ENCODE measurements around the gene STK25.

STK25 gene

GRCh38 chr2:241508240-241509154 lies at the start of gene STK25:
Gene STK25, minus strand, starts transcription at chr2:241508584. Its CDS starts 549 bp downstream, at chr2:241508035.
- peak; percentile 98 for DNase-seq

DNA sequence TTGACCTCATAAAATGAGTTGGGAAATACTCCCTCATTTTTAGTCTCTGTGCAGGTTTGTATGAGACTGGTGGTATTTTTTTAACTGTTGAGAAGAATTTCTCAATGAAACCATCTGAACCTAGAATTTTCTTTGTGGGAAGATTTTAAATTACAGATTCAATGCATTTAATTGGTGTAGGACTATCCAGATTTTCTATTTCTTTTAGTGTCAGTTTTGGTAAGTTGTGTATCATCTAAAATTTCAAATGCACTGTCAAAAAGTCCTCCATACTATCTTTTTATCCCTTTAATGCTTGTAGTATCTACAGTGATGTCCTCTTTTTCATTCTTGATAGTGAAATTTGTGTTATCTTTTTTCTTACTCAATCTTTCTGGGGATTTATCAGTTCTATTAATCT lies 48.4 kb upstream of the STK25 start:
- no peak for DNase-seq

GRCh38 chr2:241555711-241556110 lies 47.3 kb upstream of the STK25 start:
- DNase-seq, result no peak

DNA sequence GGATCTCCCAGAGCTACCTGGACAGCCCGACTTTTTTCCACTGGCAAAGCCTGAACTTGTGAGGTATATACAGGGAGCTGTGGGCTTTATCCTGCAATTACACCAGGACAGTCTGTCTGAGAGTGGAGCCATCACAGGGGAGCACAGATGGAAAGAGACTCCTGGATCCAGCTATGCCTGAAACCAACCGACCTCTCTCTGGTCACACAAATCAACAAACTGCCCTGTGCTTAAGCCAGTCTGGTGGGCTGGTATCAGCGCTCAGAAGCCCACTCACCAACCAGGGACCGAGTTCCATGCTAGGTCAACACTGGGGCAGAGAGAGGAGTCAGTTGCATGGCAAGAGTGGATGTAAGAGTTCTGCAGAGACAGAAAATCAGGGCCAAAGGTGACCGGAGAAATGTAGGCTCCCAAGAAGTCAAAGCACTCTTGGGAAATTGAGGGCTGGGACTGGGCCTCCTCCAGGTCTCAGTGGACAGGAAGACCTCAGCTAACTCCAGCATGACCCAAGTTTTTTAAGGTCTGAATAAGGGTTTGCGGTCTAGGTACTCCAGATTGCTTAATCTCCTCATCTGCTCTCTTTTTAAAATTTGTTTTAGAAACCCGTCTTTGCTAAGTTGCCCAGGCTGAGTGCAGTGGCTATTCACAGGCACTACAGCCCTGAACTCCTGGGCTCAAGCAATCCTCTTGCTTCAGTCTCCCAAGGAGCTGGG lies 46.4 kb upstream of the STK25 start:
- DNase-seq, result no peak

- no peak for DNase-seq
Observed at GRCh38 chr2:241553981-241554380, 45.6 kb upstream of the STK25 start.

- DNase-seq, result no peak
Observed at GRCh38 chr2:241553512-241553830, 45.1 kb upstream of the STK25 start.

GRCh38 chr2:241551998-241552737 lies 43.8 kb upstream of the STK25 start:
- no peak for DNase-seq

DNA sequence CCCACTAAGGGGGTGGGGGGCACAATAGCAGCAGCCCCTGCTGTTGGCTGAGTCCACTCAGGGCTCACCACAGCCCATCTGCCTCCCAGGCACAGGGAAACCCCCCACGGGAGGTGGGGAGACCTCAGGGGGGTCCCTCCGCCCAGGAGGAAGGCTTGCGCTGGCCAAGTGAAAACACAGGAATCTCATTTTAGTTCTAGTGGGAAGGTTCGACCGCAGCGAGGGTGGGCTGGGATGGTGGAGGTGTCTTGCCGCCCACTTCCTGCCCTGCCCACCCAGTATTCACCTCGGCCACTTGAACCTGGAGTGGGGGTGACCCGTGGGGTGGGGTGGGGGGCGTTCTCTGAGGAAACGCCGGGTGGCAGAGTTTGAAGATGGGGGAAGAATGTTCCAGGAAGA lies 43.2 kb upstream of the STK25 start:
- DNase-seq, result no peak

- DNase-seq, result no peak
Observed at GRCh38 chr2:241550616-241551580, 42.5 kb upstream of the STK25 start.

GRCh38 chr2:241548451-241548835 lies 40.1 kb upstream of the STK25 start:
- no peak for DNase-seq

GRCh38 chr2:241547781-241548450 lies 39.5 kb upstream of the STK25 start:
- no peak for DNase-seq

DNA sequence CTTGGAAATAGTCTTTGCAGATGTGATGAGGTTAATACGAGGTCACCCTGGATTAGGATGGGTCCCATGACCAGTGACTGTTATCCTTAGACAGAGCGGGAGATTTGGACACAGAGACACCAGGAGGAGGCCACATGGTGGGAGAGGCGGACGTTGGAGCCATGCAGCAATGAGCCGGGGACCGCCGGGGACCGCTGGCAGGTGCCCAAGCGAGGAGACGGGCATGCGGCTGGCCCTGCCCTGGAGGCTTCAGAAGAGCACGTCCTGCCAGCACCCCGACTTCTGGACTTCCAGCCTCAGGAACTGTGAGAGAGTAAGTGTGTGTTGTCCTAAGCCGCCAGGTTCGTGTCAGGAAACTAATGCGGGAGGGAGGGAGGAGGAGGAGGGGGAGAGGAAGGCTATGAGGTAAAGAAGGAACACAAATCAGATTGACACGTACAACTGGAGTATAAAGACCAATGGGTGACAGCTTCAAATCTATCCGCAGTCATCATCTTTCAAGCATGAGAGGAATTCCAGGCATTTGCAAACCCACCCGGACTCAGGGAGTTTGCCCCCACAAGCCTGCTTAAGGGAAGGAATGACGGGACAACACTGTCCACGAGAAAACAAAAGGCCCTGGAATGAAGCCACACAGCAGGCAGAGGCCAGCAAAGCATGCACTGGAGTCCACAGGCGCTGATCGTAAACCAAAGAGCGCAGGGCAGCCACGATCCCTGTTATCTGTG lies 38.6 kb upstream of the STK25 start:
- DNase-seq, result no peak

DNA sequence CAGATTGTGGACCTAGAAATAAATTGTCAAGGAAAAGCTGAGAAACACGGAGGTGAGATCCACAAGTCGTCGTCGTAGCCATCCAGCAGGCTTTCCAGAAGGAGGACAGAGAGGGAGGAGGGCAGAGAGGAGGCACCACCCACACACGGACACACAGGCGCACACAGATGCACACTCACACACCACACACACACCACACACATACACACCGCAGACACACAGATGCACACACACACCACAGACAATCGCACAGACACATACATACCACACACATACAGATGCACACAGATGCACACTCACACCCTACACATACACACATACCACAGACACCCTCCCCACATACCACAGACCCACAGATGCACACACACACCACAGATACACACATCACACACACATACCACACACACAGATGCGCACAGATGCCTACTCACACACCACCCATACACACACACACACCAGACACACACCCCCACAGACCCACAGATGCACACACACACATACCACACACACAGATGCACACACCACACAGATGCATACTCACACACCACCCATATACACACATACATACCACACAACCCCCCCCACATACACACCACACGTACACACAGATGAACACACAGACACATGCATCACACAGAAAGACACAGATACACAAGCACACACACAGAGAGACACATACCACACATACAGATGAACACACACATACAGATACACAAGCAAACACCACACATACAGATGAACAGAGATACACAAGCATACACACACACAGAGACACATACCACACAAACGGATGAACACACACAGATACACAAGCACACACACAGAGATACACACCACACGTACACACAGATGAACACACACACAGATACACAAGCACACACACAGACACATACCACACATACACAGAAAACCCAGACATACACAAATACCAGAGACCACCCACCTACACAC lies 37.4 kb upstream of the STK25 start:
- DNase-seq, result no peak

DNA sequence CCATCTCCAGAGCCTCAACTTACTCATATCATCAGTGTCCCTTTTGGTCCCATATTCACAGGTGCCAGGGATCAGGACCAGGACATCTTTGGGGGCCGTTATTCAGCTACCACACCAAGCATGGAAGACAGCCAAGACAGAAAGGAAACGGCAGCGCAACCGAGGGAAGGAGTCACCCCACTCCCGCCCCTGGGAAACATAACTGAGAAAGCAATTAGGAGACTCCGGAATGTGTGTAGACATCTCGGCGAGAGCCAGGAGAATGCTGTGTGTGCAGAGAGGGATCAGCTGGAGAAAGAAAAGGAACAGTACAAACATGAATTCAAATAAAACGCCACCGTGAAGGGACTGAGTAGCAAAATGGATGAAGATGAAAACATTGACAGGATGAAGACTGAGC lies 36.7 kb upstream of the STK25 start:
- DNase-seq, result no peak

DNA sequence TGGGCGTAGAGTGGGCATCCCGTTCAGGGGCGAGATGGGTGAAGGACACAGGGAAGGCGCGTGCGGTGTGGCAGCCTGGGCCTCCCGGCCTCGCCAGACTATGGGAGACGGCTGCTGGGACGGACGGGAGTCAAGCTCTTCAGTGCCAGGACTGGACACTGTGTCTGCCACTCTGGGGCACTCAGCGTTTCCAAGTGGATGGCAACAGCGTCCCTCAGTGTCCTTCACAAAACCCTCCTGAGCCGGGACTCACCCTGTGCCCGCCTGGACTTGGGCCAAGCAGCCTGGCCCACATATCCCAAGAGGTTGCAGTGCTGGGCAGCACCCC lies 33.9 kb upstream of the STK25 start:
- DNase-seq, result no peak

GRCh38 chr2:241541564-241542277 lies 33.3 kb upstream of the STK25 start:
- no peak for DNase-seq

DNA sequence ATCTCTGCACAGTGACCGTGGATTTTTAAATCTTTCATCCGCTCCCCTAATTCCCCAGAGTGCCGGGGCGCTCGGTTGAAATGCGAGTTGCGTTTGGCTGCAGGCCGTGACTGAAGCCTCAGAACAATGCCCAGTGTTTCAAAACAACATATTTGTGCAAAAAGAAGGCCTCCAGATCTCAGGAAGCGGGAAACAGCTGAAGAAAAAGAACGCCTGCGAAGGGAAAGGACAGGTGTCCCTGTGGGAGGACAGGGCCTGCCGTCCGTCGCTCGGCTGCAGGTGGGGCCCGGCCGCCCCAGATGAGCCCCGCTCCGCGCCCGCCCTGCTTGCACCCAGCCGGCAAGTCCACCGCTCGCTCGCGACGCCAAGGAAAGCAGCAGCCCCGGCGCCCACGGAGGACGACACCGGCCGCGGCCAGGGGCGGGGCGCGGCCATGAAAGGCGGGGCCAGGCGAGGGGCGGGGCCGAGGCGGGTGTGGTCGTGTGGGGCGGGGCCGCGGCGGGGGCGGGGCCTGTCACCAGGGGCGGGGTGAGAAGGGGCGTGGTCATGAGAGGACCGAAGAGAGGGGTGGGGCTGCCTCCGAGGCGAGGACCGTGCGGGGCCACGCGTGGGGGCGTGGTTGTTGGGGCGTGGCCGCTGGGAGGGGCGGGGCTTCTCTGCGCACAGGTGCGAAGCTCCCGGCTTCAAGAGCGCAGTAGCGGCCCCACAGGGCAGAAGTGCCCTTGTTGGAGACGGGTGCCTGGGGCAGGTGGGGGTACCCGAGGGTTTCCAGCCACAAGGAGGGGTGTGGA lies 32.6 kb upstream of the STK25 start:
- peak; percentile 58 for DNase-seq

GRCh38 chr2:241540401-241540770 lies 32.0 kb upstream of the STK25 start:
- no peak for DNase-seq
